ENCODE data around the gene TMEM184B.

GRCh38 chr22:38233427-38233826, 39.4 kb downstream of the TMEM184B start:
- TF ChIP-seq POLR2A (IDR thresholded peaks at IDR 0.05) (no peak), CTCF (IDR thresholded peaks at IDR 0.05 in 8 of 11, conservative IDR thresholded peaks at IDR 0.05 in 3 of 11) (no peak), POLR2AphosphoS5 (IDR thresholded peaks at IDR 0.05) (no peak)

All from spleen (tissue), 7 donors.